Thyroid gland (tissue), 4 donors: ENCODE measurements around the gene DRG2. TPM values are rescaled to one million over a fixed set of nuclear protein-coding genes. Genes with fewer than 3 reads are reported as not detected.

Experiments
- DNase-seq, 2 donors: peaks; one replicate each; pipeline ENCODE4 v3.0.0-alpha.2; 2019
- H3K27ac ChIP-seq, 3 donors: fragments of 200-600 bp; sonication (generic); 1 replicate in 2 of 3; 2 replicates in 1 of 3; pipeline ENCODE4 v1.5.1; 2016 to 2019; ENCODE audit warnings: mild to moderate bottlenecking in 1 of 3, moderate library complexity in 1 of 3
- H3K27me3 ChIP-seq: fragments of 200-600 bp; sonication (generic); one replicate; pipeline ENCODE4 v1.5.1; 2019
- H3K36me3 ChIP-seq, 2 donors: fragments of 200-600 bp; sonication (generic); one replicate each; pipeline ENCODE4 v1.5.1; 2016 to 2019
- H3K4me1 ChIP-seq, 2 donors: fragments of 200-600 bp; sonication (generic); one replicate each; pipeline ENCODE4 v1.5.1; 2017 to 2019
- H3K4me3 ChIP-seq, 3 donors: fragments of 200-600 bp; sonication (generic); replicated peaks in 1 of 3; 1 replicate in 2 of 3; 2 replicates in 1 of 3; pipeline ENCODE4 v1.5.1; 2016; ENCODE audit warnings: mild to moderate bottlenecking in 1 of 3
- H3K9me3 ChIP-seq: fragments of 200-600 bp; sonication (generic); one replicate; pipeline ENCODE4 v1.5.1; 2017
- CTCF ChIP-seq, 6 experiments: fragments of 200-600 bp in 3 of 6; fragments of 450-650 bp in 3 of 6; sonication (generic) in 3 of 6; IDR thresholded peaks; one replicate each; pipeline ENCODE4 v1.5.1; 2016 to 2019; ENCODE audit warnings: antibody characterized with exemption in 6 of 6, mild to moderate bottlenecking in 2 of 6, inconsistent platforms in 1 of 6, moderate library complexity in 1 of 6
- POLR2A ChIP-seq, 2 donors: fragments of 450-650 bp; IDR thresholded peaks; one replicate each; pipeline ENCODE4 v1.6.1; 2017; ENCODE audit warnings: antibody characterized with exemption in 2 of 2, mild to moderate bottlenecking in 2 of 2, moderate library complexity in 1 of 2
- WGBS, 2 donors: methylation state at CpG; one replicate each; pipeline ENCODE4 v1.1.5; 2017; 5-methylcytosine and 5-hydroxymethylcytosine counted together
- intact Hi-C: fragments of 100-400 bp; cut with DNase I; formaldehyde crosslinking; loops from one replicate; pipeline ENCODE4 v1.15.1; 2023
- total RNA-seq, 4 donors: library from RNA; depleted of rRNA; stranded (reverse); fragments of >200 nt; gene quantifications; one replicate each; pipeline ENCODE4 v1.2.3, GENCODE V29; 2016

DRG2 gene
- total RNA-seq, 4 donors from 2014 or later = 35.3 to 88.8 (median 59.2) TPM

- intact Hi-C loops = no loop called here
- H3K4me3 ChIP-seq = no peak overlapping the region
- no peaks in the 10 kb centered on the region for H3K27me3 ChIP-seq
- TF ChIP-seq CTCF (IDR thresholded peaks at IDR 0.05) = no peak
- no peak for TF ChIP-seq POLR2A (IDR thresholded peaks at IDR 0.05)
- no peaks in the 10 kb centered on the region for H3K9me3 ChIP-seq
- 87 to 90% methylated on average over 29 to 33 of the region's 33 CpGs for WGBS, 2 donors
- H3K36me3 ChIP-seq = no peaks in the 10 kb centered on the region
- H3K27ac ChIP-seq = no peak overlapping the region
- no peaks in the 10 kb centered on the region for H3K4me1 ChIP-seq
- DNase-seq = no peak
Measured at GRCh38 chr17:18117982-18118975, 30.5 kb downstream of the DRG2 start.

GRCh38 chr17:18119166-18119745 is 31.5 kb downstream of the DRG2 start:
- Histone ChIP-seq H3K36me3 (no peaks in the 10 kb centered on the region), H3K27ac (no peak overlapping the region), H3K27me3 (no peaks in the 10 kb centered on the region), H3K9me3 (no peaks in the 10 kb centered on the region), H3K4me1 (no peaks in the 10 kb centered on the region), H3K4me3 (no peak overlapping the region)
- TF ChIP-seq POLR2A (IDR thresholded peaks at IDR 0.05) (no peak), CTCF (IDR thresholded peaks at IDR 0.05) (no peak)
- intact Hi-C loops = no loop called here
- WGBS, 2 donors = 98% methylated on average over 23 to 43 of the region's 57 CpGs
- no peak for DNase-seq

DNA sequence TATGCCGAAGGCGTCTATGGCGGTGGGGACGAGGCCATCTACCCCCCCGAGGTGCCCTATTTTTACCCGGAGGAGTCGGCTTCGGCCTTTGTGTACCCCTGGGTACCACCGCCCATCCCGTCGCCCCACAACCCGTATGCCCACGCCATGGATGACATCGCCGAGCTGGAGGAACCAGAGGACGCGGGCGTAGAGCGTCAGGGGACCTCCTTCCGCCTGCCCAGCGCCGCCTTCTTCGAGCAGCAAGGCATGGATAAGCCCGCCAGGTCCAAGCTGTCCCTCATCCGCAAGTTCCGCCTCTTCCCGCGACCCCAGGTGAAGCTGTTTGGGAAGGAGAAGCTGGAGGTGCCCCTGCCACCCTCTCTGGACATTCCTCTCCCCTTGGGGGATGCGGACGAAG is 32.2 kb downstream of the DRG2 start:
- Histone ChIP-seq H3K4me1 (no peaks in the 10 kb centered on the region), H3K9me3 (no peaks in the 10 kb centered on the region), H3K27ac (no peak overlapping the region), H3K4me3 (no peak overlapping the region), H3K36me3 (no peaks in the 10 kb centered on the region), H3K27me3 (no peaks in the 10 kb centered on the region)
- 96% methylated on average over 26 to 30 of the region's 30 CpGs for WGBS, 2 donors
- intact Hi-C loops = no loop called here
- DNase-seq = no peak
- no peak for TF ChIP-seq CTCF (IDR thresholded peaks at IDR 0.05)
- TF ChIP-seq POLR2A (IDR thresholded peaks at IDR 0.05) = no peak

GRCh38 chr17:18120461-18121017 is 32.8 kb downstream of the DRG2 start:
- H3K27ac ChIP-seq = no peak overlapping the region
- TF ChIP-seq POLR2A (IDR thresholded peaks at IDR 0.05) = no peak
- TF ChIP-seq CTCF (IDR thresholded peaks at IDR 0.05) = no peak
- no peaks in the 10 kb centered on the region for H3K36me3 ChIP-seq
- DNase-seq = no peak
- H3K9me3 ChIP-seq = no peaks in the 10 kb centered on the region
- H3K27me3 ChIP-seq = no peaks in the 10 kb centered on the region
- intact Hi-C loops = no loop called here
- no peaks in the 10 kb centered on the region for H3K4me1 ChIP-seq
- 83 to 93% methylated on average over 61 to 62 of the region's 68 CpGs for WGBS, 2 donors
- H3K4me3 ChIP-seq = no peak overlapping the region
